Mucosa of descending colon (tissue), 3 donors: ENCODE measurements around the gene AGPAT2. TPM values are rescaled to one million over a fixed set of nuclear protein-coding genes. Genes with fewer than 3 reads are reported as not detected.
"Not testable (repeated sequence)": the region's sequence is repeated elsewhere in the genome, so short reads cannot be mapped to it uniquely, and the experiment has no call there.

ENCODE experiments used
- ATAC-seq: fragments of 200-7000 bp; cut with Tn5 transposase; one replicate; pipeline ENCODE4 v1.9.1; 2020; ENCODE audit warnings: mild to moderate bottlenecking, moderate library complexity
- DNase-seq, 3 donors: peaks; one replicate each; pipeline ENCODE4 v3.0.0-alpha.2; 2020
- H3K36me3 ChIP-seq: fragments of 200-600 bp; one replicate; pipeline ENCODE4 v1.8.0; 2021; ENCODE audit warnings: low read depth, mild to moderate bottlenecking
- H3K4me1 ChIP-seq: fragments of 200-600 bp; one replicate; pipeline ENCODE4 v1.8.0; 2021; ENCODE audit warnings: low read depth, mild to moderate bottlenecking
- H3K4me3 ChIP-seq: fragments of 200-600 bp; one replicate; pipeline ENCODE4 v1.8.0; 2021; ENCODE audit warnings: mild to moderate bottlenecking
- H3K9me3 ChIP-seq: fragments of 200-600 bp; one replicate; pipeline ENCODE4 v1.8.0; 2021; ENCODE audit warnings: mild to moderate bottlenecking
- CTCF ChIP-seq: fragments of 200-600 bp; IDR thresholded peaks from one replicate; pipeline ENCODE4 v1.8.0; 2022; ENCODE audit warnings: antibody characterized with exemption, mild to moderate bottlenecking
- intact Hi-C, 2 donors: fragments of 100-400 bp; cut with DNase I in 1 of 2; cut with micrococcal nuclease in 1 of 2; formaldehyde crosslinking; loops; one replicate each; pipeline versions ENCODE4 v1.11.0 to v1.11.1; 2022; cut with DNase I, micrococcal nuclease
- total RNA-seq, 3 donors: library from RNA; stranded (reverse); fragmentation: NEBNext Ultra II Directional in 2 of 3; extraction: Animal tissue kit (Norgen Biotek cat#: 25700) in 2 of 3; gene quantifications; one replicate each; pipeline versions ENCODE4 v1.2.1 to v1.2.4, GENCODE V29; 2021 to 2023
- donor health status: DM: no; HTN: no; CAD: no; lungs with moderate emphysema.
- donor health status: DM: no; HTN: no; CAD: no.
- donor health status: DM: no; HTN: yes; CAD: no.

AGPAT2 gene
- total RNA-seq, 3 donors from 2014 or later: 113 to 296 (median 152) TPM

DNA sequence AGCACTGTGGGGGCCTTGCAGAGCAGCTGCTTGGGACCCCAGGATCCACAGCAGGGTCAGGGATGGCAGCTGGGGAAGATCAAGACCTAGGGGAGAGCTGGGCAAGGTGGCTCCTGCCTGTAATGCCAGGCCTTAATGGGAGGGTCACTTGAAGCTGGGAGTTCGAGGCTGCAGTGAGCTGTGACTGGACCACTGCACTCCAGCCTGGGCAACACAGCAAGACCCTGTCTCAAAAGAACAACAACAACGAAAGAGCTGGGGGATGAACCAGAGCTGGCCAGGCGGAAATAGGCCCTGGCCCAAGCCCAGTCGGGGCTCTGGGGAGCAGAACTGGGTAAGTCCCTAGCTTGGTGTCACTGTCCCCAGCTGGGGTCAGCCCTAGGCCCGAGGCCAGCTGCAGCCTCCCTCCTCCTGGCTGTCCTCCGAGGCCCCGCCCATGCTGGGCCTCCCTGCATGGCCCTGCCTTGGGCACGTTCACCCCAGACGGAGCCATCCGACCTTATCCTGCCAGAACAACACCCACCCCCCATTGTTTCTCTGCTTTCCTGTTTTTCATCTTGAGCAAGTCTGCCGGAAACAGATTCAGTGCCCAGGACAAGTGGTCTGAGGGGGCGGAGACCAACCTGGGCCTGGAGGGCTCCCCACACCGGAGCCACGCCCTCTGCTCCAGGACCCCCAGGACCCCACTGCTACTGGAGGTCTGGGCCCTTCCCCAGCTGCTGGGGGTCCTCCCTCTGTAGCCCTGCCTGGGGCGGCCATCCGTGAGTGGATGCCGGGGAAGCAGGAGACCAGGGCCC is 27.0 kb upstream of the AGPAT2 start:
- DNase-seq (no peak), ATAC-seq (no peak)
- Histone ChIP-seq H3K4me3 (no peak overlapping the region), H3K9me3 (no peaks in the 10 kb centered on the region), H3K4me1 (peaks cover 11% of the 10 kb centered on the region), H3K36me3 (no peaks in the 10 kb centered on the region)
- intact Hi-C loops: no loop called here
- no peak for TF ChIP-seq CTCF

DNA sequence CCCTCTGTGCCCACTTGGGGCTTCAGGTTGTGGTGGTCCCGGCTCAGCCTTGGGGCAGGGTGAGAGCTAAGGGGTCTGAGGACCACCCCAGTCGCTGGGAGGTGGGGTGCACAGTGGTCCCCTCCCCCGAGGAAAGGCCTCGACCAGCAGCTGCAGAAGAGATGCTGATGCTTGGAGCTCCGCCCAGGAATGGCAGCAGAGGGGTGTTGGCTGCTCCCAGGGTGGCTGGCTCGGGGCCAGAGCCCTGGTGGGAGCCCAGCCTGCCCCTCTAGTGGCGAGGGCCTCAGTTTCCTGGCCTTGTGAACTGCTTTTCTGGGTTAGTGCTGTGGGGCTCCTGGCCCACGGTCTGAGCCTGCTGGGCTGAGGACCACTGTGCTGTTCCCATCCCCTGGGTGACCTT is 26.3 kb upstream of the AGPAT2 start:
- intact Hi-C loops: no loop called here
- H3K36me3 ChIP-seq: no peaks in the 10 kb centered on the region
- no peak for DNase-seq
- no peak overlapping the region for H3K4me3 ChIP-seq
- no peak for TF ChIP-seq CTCF
- H3K4me1 ChIP-seq: peaks cover 6% of the 10 kb centered on the region
- H3K9me3 ChIP-seq: no peaks in the 10 kb centered on the region
- ATAC-seq: no peak

GRCh38 chr9:136712690-136713544 is 25.7 kb upstream of the AGPAT2 start:
- Histone ChIP-seq H3K4me1 (peaks cover 6% of the 10 kb centered on the region), H3K9me3 (no peaks in the 10 kb centered on the region), H3K4me3 (no peak overlapping the region), H3K36me3 (no peaks in the 10 kb centered on the region)
- intact Hi-C loops: no loop called here
- no peak for TF ChIP-seq CTCF
- no peak for DNase-seq
- peak; percentile 6 for ATAC-seq

DNA sequence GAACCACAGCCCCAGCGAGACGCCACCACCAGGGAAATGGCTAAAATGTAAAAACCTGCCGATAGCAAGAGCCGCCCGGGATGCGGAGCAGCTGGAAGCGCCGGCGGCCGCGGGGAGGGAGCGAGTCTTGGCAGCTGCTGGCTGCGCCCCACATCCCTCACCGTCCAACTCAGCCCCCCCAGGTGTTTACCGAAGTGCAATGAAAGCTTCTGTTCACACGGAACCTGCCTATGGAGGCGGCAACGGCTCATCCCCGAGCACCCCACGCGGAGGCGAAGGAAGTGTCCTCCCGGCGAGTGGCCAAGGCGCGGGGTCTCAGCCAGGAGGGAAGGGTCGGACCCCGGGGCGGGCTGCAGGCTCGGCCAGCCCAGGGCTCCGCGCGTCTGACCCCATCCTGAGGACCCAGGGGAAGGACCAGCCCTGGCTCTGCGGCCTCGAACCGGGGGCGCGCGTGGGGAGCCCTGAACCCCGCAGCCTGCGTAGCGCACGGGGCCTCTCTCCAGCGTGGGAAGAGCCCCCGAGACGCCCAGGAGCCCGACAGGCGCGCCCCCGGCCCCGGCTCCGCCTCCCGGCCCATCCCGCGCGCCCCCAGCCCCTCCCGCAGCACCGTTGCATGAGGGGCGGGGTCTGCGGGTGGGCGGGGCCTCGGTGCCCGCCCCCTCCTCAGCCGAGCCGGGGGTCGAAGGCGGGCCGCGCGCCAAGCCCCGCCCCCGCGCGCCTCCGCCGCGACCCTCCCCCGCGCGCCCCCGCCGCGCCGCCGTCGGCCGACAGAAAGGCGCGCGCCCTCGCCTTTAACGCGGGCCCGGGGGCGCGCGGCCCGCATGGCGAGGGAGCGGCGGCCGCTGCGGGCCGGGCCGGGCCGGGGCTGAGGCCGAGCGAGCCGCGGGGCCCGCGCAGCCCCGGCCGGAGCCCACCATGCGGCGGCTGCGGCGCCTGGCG is 24.8 kb upstream of the AGPAT2 start, which contains the start of gene DIPK1B:
Gene DIPK1B, plus strand, starts transcription at position 822 of the 939 bp plus-strand sequence. Its CDS starts 94 bp downstream, at position 916.
- TF ChIP-seq CTCF: no peak
- no peaks in the 10 kb centered on the region for H3K9me3 ChIP-seq
- H3K36me3 ChIP-seq: no peaks in the 10 kb centered on the region
- ATAC-seq (no peak), DNase-seq (no peak)
- H3K4me3 ChIP-seq: no peak within 1 kb of the TSS
- intact Hi-C loops: no loop called here
- peaks cover 6% of the 10 kb centered on the region for H3K4me1 ChIP-seq

DNA sequence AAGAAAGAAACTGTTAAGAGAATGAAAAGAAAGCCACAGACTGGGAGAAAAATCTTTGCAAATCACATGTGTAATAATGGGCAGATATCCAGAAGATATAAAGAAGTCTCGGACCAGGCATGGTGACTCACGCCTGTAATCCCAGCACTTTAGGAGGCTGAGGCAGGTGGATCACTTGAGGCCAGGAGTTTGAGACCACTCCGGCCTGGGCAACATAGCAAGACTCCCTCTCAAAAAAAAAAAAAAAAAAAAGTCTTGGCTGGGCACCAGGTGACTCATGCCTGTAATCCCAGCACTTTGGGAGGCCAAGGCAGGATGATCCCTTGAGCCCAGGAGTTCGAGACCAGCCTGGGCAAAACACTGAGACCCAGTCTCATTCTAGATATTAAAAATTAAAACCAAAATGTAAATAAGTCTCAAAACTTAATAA is 24.0 kb upstream of the AGPAT2 start:
- H3K4me3 ChIP-seq: not testable (repeated sequence)

More for the DNA sequence above, 24.0 kb upstream of the AGPAT2 start:
- ATAC-seq, H3K36me3 ChIP-seq, DNase-seq, H3K9me3 ChIP-seq, intact Hi-C loops, H3K4me1 ChIP-seq: not testable (repeated sequence)
